ENCODE results near the gene FGF3. TPM values are rescaled to one million over a fixed set of nuclear protein-coding genes. Genes with fewer than 3 reads are reported as not detected.

Gene FGF3
- total RNA-seq, 2 experiments from 2014 or later, result not detected

DNA sequence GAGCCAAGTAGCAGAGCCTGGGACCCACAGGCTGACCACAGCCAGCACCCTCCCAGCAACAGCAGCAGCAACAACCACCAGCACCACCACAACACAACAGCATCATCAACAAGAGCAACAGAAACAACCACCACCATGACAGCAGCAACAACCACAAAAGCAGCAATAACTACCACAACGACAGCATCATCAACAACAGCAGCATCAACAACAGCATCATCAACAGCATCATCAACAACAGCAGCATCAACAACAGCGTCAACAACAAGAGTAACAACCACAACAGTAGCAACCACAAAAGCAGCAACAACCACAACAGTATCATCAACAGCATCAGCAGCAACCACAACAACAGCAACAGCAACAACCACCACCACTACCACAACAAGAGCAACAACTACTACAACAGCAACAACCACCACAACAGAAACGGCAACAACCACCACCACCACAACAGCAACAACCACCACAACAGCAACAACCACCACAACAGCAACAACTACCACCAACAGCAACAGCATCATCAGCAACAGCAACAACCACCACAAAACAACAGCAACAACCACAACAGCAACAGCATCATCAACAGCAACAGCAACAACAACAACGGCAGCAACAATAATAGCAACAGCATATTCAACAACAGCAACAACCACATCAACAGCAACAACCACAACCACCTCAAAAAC lies 22.1 kb upstream of the FGF3 start:
- Mint-ChIP-seq H3K27me3 (ENCODE audit: low read depth) (peaks cover 11% of the 10 kb centered on the region), H3K9me3 (ENCODE audit: insufficient read depth) (no peaks in the 10 kb centered on the region), H3K4me3 (no peak overlapping the region), H3K27ac (no peak overlapping the region), H3K36me3 (ENCODE audit: low read depth) (no peaks in the 10 kb centered on the region), H3K4me1 (ENCODE audit: low read depth) (no peaks in the 10 kb centered on the region)
- CTCF ChIA-PET, result interaction anchor here (0.7 kb wide), 1 partner anchor 15 kb away, joined by 5 read pairs; no protein-coding TSS in a partner anchor
- no peak for ATAC-seq
- no peak for DNase-seq
- POLR2A ChIA-PET, result no interaction called here

DNA sequence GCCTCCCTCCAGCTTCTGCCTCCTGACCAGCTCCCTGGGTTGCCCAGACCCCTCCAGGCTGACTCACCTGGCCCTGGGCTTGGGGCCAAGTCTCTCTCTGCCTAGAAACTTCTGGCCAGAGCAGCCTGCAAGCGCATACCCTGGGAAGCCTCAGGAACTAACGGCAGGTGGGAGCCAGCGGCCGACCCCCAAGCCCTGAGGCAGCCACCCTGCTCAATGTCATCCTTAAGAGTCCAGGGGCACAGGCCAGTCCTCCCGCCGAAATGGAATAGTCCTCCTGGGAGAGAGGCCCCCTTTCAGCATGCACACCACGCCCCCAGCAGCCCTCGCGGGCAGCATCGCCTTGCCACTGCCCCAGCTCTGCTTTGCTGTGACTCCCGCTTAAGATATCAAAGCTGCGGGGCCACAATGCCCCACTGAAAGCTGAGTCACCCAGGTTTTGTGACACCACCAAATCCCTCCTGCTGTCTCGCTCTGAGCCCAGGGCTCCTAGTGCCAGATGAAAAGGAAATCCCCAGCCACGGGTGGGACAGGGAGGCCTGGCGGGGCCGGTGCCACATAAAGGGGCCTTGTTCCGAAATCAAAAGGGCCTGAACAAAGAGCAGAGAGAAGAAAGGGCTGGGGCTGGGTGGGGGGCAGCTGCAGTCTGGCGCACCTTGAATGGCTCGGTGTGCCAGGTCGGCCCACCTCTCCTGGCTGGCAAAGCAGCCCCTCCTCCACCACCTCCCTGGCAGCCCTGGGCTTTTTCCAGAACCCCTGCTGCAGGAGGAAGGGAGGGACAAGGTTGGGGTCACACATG lies 21.4 kb upstream of the FGF3 start:
- H3K27ac Mint-ChIP-seq, result no peak overlapping the region
- no peaks in the 10 kb centered on the region for H3K36me3 Mint-ChIP-seq (ENCODE audit: low read depth)
- ATAC-seq, result no peak
- ChIA-PET CTCF (no interaction called here), POLR2A (no interaction called here)
- H3K4me3 Mint-ChIP-seq, result no peak overlapping the region
- peaks cover 16% of the 10 kb centered on the region for H3K27me3 Mint-ChIP-seq (ENCODE audit: low read depth)
- H3K9me3 Mint-ChIP-seq (ENCODE audit: insufficient read depth), result no peaks in the 10 kb centered on the region
- no peaks in the 10 kb centered on the region for H3K4me1 Mint-ChIP-seq (ENCODE audit: low read depth)
- no peak for DNase-seq

DNA sequence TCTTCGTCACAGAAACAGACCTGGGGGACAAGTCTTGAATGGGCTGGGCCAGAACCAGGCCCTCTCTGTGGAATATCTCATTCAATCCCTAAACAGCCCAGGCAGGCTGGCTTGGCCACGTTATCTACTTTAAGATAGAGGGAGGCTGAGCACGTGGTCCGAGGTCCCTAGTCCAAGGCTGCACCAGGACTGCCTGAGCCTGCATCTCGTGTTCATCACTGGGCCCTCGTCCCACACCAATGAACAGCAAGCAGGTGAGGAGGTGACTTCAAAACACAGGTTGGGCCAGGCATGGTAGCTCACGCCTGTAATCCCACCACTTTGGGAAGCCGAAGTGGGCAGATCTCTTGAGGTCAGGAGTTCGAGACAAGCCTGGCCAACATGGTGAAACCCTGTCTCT lies 20.3 kb upstream of the FGF3 start:
- Mint-ChIP-seq H3K4me1 (ENCODE audit: low read depth) (peaks cover 7% of the 10 kb centered on the region), H3K36me3 (ENCODE audit: low read depth) (no peaks in the 10 kb centered on the region), H3K9me3 (ENCODE audit: insufficient read depth) (no peaks in the 10 kb centered on the region), H3K27me3 (ENCODE audit: low read depth) (peaks cover 16% of the 10 kb centered on the region), H3K27ac (no peak overlapping the region), H3K4me3 (no peak overlapping the region)
- no peak for ATAC-seq
- CTCF ChIA-PET, result no interaction called here
- POLR2A ChIA-PET, result no interaction called here
- no peak for DNase-seq

DNA sequence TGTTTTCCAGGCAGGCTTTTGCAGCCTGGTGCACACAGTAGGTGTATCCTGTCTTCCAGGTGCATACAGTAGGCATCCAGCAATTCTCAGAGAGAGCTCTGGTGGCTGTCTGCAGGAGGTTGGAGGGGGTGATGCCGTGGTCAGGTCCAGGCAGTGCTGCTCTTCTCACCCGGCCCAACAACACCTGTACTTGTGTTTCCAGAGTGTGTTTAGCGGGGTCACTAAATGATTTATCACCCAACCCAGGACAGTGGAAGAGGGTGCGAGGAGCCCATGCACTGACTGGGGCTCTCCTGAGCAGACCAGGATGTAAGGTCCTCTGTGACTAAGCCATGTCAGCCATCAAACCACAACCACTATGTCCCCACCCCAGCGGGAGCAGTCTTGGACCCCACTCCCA lies 18.6 kb upstream of the FGF3 start:
- ATAC-seq (no peak), DNase-seq (no peak)
- Mint-ChIP-seq H3K9me3 (ENCODE audit: insufficient read depth) (no peaks in the 10 kb centered on the region), H3K27ac (no peak overlapping the region), H3K4me1 (ENCODE audit: low read depth) (peaks cover 7% of the 10 kb centered on the region), H3K36me3 (ENCODE audit: low read depth) (no peaks in the 10 kb centered on the region), H3K27me3 (ENCODE audit: low read depth) (peaks cover 22% of the 10 kb centered on the region), H3K4me3 (no peak overlapping the region)
- ChIA-PET CTCF (no interaction called here), POLR2A (no interaction called here)

DNA sequence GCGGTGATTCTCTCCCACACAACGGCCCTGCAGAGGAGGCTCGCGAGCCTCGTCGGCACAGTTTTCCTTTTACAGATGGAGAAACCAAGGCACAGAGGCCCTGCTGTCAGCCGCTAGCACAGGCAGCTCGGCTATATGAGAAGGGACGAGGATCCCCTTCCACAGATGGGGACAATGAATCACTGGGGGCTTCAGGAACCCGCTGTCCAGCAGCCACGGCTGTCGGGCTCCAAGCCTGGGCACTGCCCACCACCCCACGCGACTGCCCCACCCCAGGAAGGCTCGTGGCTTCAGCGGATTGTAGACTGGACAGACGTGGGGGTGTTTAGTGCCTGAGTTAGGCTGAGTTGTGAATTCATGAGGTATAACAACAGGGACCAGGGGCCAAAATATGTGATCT lies 17.2 kb upstream of the FGF3 start:
- H3K36me3 Mint-ChIP-seq (ENCODE audit: low read depth), result no peaks in the 10 kb centered on the region
- H3K9me3 Mint-ChIP-seq (ENCODE audit: insufficient read depth), result no peaks in the 10 kb centered on the region
- H3K27ac Mint-ChIP-seq, result no peak overlapping the region
- DNase-seq (no peak), ATAC-seq (no peak)
- H3K27me3 Mint-ChIP-seq (ENCODE audit: low read depth), result peaks cover 20% of the 10 kb centered on the region
- peaks cover 7% of the 10 kb centered on the region for H3K4me1 Mint-ChIP-seq (ENCODE audit: low read depth)
- no peak overlapping the region for H3K4me3 Mint-ChIP-seq
- POLR2A ChIA-PET, result no interaction called here
- CTCF ChIA-PET, result no interaction called here

DNA sequence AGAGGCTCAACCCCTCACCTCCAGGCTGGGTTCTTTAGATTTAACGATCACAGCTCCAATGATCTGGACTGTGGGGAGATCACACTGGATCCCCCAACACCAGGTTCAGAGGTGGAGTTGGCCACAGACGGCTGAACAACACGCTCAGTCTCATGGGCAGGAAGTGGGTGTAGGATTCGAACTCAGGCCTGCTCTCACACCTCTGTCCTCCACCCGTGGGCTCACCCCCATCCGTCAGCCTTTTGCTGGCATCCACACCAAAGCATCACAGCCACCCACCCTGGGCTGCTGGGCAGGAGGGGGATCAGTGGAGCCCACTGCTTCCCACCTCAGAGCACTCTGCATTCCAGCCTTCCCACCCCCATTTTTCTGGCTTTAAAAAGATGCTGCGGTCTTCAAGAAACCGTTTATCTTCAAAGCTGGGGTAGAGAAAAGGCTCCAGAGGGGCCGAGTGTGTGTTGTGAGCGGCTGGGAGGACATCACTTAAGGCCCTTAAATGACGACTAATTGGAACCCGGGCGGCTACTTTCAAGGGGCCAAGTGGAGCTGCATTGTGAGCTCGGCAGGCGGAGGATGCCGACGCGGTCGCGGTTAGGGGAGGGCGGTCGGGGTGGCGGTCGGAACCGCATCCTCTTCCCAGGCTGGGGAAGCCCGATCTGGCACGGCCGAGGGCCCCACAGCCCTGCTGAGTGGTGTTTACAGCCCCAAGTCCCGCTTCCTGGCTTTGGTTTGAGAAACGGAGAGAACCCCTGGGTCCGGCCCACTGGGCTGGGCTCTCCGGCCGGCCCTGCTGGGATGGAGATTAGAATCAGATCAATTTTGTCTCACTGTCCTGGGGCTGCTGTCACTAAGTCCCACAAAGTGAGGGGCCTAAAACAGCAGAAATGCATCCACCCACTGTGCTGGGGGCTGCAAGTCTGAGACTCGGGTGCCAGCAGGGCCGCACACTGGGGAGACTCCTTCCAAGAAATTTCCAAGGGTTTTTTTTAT lies 15.9 kb upstream of the FGF3 start:
- H3K4me3 Mint-ChIP-seq, result no peak overlapping the region
- no peaks in the 10 kb centered on the region for H3K36me3 Mint-ChIP-seq (ENCODE audit: low read depth)
- ChIA-PET CTCF (no interaction called here), POLR2A (no interaction called here)
- DNase-seq (no peak), ATAC-seq (no peak)
- peaks cover 7% of the 10 kb centered on the region for H3K4me1 Mint-ChIP-seq (ENCODE audit: low read depth)
- H3K27me3 Mint-ChIP-seq (ENCODE audit: low read depth), result peaks cover 16% of the 10 kb centered on the region
- no peak overlapping the region for H3K27ac Mint-ChIP-seq
- no peaks in the 10 kb centered on the region for H3K9me3 Mint-ChIP-seq (ENCODE audit: insufficient read depth)

DNA sequence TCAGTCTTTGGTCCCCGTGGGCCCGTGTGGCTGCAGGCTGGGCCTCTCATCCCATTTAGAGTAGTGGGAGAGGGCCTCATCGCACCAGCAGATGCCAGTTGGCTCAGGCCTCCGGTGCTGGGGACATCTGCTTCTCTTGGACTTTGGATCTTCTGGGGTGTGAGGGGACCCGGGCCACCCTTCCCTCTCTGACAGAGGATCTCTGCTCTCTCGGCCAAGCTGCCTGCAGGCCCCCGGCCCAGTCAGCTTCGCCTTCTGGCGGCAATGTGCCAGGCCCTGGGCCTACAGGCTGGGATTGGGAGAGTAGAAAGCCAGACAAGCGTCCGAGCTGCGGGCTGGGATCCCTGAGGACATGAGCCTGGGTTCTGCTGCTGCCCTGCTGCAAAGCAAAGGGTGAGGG lies 15.0 kb upstream of the FGF3 start:
- H3K27ac Mint-ChIP-seq, result no peak overlapping the region
- no peak for ATAC-seq

DNA sequence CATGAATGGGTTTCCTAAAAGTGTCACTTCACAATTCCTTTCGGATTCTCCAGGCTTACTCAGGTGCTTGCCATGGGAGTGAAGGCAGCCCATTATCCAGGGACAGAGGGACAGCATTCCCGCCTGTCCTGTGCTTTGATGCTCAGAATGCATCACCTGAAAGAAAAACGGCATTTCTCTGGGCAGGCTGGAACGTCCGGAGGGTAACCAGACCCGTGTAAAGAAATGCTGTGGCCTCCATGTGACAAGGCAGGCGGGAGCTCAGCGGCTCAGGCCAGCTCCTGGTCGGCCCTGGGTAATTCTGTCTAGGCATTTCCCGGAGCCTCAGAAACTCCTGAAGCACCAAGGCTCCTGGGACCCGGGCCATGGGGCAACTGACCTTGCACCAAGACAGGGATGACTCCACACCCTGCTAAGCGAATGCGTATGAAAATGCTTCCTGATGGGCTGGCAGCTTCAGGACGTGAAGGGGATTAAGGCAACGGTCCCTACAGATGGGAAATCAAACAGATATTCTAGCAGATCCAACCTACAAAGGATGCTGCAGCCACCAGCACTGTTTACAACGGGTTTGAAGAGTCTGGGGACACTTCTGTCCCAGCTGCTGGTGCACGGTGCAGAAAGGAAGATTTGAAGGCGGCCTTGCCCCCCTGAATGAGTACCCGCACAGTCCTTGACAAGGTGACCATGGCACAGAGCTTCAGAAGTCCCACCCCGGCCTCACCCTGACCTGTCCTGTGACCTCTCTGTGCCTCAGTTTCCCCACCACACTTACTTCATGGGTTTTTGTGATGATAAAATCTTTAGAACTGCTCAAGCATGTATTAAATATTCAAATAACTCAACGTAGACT lies 13.6 kb upstream of the FGF3 start:
- no peak overlapping the region for H3K27ac Mint-ChIP-seq
- H3K4me1 Mint-ChIP-seq (ENCODE audit: low read depth), result peaks cover 7% of the 10 kb centered on the region
- POLR2A ChIA-PET, result no interaction called here
- no peaks in the 10 kb centered on the region for H3K9me3 Mint-ChIP-seq (ENCODE audit: insufficient read depth)
- no peak for ATAC-seq
- H3K4me3 Mint-ChIP-seq, result no peak overlapping the region
- no peak for DNase-seq
- no peaks in the 10 kb centered on the region for H3K36me3 Mint-ChIP-seq (ENCODE audit: low read depth)
- H3K27me3 Mint-ChIP-seq (ENCODE audit: low read depth), result peaks cover 12% of the 10 kb centered on the region
- CTCF ChIA-PET, result no interaction called here

More for the DNA sequence above, 15.0 kb upstream of the FGF3 start:
- Mint-ChIP-seq H3K27me3 (ENCODE audit: low read depth) (peaks cover 16% of the 10 kb centered on the region), H3K4me1 (ENCODE audit: low read depth) (peaks cover 7% of the 10 kb centered on the region), H3K36me3 (ENCODE audit: low read depth) (no peaks in the 10 kb centered on the region), H3K4me3 (no peak overlapping the region), H3K9me3 (ENCODE audit: insufficient read depth) (no peaks in the 10 kb centered on the region)
- ChIA-PET CTCF (no interaction called here), POLR2A (no interaction called here)
- no peak for DNase-seq

DNA sequence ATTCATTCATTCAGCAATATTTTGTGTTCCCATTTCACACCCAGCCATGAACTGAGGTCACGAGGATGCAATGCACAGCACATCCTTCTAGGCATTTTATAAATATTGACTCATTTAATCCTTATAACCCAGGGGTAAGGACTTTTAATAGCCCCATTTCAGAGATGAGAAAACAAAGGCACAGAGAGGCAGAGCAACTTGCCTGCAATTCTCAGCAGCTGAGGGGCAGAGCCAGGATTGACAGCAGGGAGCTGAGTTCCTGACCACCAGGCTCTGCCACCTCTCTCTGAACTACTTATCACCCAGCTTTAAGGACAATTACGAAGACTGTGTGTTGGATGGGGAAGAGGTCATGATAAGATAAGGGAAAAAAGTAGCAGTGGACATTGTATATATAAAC lies 12.8 kb upstream of the FGF3 start:
- Mint-ChIP-seq H3K27ac (no peak overlapping the region), H3K9me3 (ENCODE audit: insufficient read depth) (no peaks in the 10 kb centered on the region), H3K36me3 (ENCODE audit: low read depth) (no peaks in the 10 kb centered on the region), H3K27me3 (ENCODE audit: low read depth) (peaks cover 12% of the 10 kb centered on the region), H3K4me3 (no peak overlapping the region), H3K4me1 (ENCODE audit: low read depth) (peaks cover 7% of the 10 kb centered on the region)
- ChIA-PET POLR2A (no interaction called here), CTCF (no interaction called here)
- ATAC-seq (no peak), DNase-seq (no peak)

DNA sequence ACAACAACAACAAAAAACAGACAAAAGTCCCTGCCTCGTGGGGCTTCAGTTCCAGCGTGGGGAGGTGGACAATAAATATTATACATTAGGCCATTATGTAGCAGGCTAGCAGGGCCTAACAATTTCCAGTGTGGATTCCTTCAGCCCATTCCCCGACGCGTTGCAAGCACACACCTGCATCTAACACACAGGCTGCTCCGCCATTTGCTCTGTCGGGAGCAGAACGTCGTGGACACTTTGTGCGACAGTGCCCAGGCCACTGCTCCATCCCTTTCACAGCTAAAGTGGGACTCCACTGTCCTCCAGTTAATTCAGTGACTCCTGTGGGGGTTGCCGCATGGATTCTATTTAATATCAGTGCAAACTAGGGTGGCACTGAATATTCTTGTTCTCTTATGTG lies 10.9 kb upstream of the FGF3 start:
- DNase-seq, result no peak
- no peak overlapping the region for H3K27ac Mint-ChIP-seq
- ATAC-seq, result no peak
- CTCF ChIA-PET, result interaction anchor here (0.7 kb wide), 1 partner anchor 1053 kb away, joined by 4 read pairs; no protein-coding TSS in a partner anchor
- no peaks in the 10 kb centered on the region for H3K9me3 Mint-ChIP-seq (ENCODE audit: insufficient read depth)
- H3K4me3 Mint-ChIP-seq, result no peak overlapping the region
- H3K4me1 Mint-ChIP-seq (ENCODE audit: low read depth), result peaks cover 2% of the 10 kb centered on the region
- H3K27me3 Mint-ChIP-seq (ENCODE audit: low read depth), result peaks cover 7% of the 10 kb centered on the region
- no peaks in the 10 kb centered on the region for H3K36me3 Mint-ChIP-seq (ENCODE audit: low read depth)
- POLR2A ChIA-PET, result no interaction called here

DNA sequence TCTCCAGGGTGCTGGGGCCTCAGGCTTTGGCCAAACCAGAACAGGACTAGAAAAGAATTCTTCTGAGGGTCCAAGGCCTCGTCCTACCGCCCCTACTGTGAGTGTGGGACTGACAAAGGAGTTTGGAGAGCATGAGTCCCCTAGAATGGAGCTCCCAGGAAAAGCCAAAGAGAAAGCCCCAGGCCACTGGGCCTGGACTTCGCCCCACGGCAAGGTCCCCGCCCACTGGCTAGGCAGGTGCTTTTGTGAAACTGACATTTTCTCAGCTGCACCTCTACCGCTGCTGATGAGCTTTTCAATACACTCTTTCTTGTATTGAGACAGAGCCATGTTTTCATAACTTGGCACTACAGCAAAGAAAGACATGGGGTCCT lies 9.7 kb upstream of the FGF3 start:
- no peak for ATAC-seq

More for the DNA sequence above, 9.7 kb upstream of the FGF3 start:
- H3K4me3 Mint-ChIP-seq, result no peak overlapping the region
- H3K4me1 Mint-ChIP-seq (ENCODE audit: low read depth), result no peaks in the 10 kb centered on the region
- POLR2A ChIA-PET, result no interaction called here
- CTCF ChIA-PET, result no interaction called here
- no peaks in the 10 kb centered on the region for H3K36me3 Mint-ChIP-seq (ENCODE audit: low read depth)
- no peaks in the 10 kb centered on the region for H3K9me3 Mint-ChIP-seq (ENCODE audit: insufficient read depth)
- DNase-seq, result no peak
- no peak overlapping the region for H3K27ac Mint-ChIP-seq
- H3K27me3 Mint-ChIP-seq (ENCODE audit: low read depth), result peaks cover 7% of the 10 kb centered on the region
